IPS-NIHi7 (cell line): Measurements from ENCODE around the gene TMEM63A.
"Not testable (repeated sequence)": the region's sequence is repeated elsewhere in the genome, so short reads cannot be mapped to it uniquely, and the experiment has no call there.

ENCODE experiments used
- DNase-seq: peaks from one replicate; pipeline ENCODE4 v3.0.0; 2012; ENCODE audit warnings: mixed read lengths; ENCODE audit errors: extremely low spot score

Gene TMEM63A

DNA sequence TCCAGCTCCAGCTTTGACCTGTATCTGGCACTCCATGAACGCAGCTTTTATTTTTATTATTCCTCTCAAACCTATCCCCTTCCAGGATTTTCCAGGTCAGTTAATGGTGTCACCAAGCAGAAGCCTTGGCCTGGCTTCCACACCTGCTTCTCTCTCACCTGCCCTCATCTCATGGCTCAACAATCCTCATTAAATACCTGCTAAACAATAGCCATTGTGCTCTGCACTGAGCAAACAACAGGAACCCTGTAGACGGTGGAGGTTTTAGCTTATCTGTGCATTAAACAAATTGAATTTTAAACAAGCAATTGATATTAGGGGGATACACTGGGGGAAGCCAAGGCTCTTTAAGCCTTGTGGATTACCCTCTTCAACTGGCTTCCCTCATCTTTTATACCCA lies 26.6 kb upstream of the TMEM63A start:
- no peak for DNase-seq

DNA sequence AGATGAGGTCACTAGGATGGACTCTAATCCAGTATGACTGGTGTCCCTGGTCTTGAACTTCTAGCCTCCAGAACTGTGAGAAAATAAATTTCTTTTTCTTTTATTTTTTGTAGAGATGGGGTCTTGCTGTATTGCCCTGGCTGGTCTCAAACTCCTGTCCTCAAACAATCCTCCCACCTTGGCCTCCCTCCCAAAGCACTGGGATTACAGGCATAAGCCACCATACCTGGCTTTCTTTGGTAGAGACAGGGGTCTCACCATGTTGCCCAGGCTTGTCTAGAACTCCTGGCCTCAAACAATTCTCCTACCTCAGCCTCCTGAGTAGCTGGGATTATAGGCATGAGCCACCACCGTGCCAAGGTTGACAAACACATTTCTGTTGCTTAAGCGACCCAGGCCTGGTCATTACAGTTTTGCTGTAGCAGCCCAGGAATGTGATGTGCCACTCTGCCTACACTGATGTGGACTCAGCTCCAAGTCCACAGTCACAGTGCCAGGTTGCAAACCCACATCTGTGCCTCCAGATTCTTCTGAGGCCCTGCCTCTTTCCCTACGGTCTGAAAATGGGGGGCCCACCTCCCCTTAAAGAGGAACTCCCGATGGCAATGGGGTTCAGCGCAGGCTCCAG lies 25.9 kb upstream of the TMEM63A start:
- no peak for DNase-seq

DNA sequence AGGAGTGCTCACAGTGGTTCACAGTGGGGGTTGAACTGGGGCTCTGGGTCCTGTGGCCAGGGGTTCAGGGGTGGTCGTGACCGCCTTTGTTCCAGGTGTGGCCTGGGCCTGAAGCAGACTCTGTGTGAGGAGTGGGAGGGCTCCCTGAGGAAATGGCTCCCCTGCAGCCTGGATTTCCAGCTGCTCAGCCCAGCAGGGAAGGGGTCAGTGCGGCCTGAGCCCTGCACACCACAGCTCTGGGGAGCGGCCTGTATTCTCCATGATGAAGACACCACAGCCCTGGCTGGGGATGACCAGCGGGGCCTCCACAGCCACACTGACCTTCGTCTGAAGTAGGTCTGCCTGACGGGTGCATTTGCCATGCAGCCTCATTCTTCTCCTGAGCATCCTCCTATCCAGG lies 25.2 kb upstream of the TMEM63A start:
- no peak for DNase-seq

DNA sequence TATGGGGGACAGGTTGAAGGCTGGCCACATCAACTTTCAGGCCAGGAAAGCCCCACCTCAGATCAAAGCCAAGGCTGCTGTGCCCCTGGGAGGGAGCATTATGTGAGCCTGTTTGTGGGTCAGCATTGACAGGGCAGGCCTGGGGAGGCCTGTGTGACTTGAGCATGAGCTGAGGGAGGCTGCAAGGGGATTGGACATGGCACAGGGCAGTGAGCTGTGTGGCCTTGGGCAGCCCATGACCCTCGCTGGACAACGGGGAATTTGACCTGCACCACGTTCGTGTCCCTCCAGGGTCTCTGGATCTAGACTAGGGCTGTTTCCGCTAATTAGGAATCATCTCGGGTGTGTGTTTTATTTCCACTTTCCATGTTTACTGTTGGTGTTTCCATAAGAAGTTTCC lies 24.3 kb upstream of the TMEM63A start:
- no peak for DNase-seq

DNA sequence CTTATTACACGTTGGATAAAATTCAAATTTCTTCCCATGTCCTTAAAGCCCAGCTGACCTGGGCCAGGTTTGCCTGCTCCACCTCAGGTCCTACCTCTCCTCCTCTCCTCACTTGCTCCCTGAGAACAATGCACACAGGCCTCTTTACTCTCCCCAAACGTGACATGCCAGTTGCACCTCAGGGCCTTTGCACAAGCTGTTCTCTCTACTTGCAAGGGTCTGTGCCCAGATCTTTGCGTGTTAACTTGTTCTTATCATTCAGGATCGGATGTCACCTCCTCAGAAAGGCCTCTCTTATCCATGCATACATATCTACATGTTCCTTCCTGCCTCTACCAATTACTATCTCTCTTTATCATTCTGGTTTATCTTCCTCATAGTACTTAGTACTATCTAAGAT lies 21.4 kb upstream of the TMEM63A start:
- no peak for DNase-seq

DNA sequence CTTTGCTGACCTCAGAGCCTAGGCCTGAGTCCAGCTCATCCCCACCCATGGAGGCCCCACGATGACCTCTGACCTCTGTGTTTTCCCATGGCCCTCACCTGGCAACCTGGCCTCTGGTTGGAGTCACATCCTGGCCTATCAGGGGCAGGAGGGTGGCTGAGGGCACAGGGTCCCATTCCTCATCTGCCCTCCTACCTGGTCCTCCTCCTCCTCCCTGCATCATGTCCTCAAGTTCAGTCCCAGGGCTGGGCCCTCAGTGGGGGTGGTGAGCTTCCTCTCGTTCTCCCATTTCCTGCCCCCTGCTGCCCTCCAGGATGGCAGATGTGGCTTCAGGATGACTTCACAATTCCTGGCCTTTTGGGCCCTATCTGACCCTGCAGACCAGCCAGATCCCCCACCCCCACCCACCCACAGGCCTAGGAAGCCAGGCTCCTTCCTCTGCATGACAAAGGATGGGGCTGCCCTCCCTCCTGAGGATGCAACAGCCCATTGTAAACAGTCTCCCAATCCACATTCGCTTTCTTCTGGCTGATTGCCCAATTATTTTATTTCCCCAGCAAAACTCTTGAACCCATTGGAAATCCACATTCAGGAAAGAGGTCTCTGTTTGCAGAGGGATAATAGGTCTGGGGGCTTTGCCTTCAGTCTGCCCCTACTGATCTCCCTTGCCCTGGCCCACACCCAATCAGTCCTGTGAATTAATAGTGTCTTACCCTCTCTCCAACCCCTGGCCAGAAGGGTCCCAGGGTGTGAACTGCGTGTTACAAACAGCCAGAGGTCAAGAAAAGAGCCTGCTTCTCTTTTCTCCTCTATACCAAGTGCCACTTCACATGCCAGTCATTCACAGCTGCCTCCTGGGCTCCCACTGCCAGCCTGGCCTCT lies 17.1 kb upstream of the TMEM63A start:
- peak; percentile 94 for DNase-seq

DNA sequence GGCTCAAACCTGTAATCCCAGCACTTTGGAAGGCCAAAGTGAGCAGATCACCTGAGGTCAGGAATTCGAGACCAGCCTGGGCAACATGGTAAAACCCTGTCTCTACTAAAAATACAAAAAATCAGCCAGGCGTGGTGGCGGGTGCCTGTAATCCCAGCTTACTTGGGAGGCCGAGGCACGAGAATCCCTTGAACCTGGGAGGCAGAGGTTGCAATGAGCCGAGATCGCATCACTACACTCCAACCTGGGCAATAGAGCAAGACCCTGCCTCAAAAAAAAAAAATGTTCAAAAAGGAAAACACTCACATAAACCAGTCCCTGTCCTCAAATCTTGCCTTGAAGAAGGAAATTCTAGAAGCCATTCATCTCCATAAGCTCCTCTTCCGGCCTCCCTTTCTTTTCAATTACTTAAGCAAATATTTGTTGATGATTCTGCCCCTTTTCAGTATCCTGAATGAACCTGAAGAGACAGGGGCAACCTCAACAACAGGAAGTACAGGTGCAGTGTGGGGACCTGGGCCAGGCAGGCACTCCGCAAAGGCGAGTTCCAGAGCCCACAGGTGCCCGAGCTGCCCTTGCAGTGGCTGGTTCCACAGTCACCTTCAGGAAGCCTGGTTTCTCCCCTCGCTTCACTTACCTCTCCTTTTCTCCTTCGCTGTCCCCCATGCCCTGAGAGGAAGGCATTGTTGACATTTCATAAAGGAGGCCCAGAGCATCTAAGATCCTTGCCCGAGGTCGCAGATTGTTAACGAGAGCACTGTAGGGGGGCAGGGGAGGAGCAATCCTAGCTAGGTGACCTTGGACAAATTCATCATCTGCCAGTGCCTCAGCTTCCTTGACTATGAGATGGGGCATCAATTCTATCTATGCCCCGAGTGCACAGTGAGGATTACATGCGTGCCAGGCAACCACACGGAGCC lies 15.7 kb upstream of the TMEM63A start:
- no peak for DNase-seq

DNA sequence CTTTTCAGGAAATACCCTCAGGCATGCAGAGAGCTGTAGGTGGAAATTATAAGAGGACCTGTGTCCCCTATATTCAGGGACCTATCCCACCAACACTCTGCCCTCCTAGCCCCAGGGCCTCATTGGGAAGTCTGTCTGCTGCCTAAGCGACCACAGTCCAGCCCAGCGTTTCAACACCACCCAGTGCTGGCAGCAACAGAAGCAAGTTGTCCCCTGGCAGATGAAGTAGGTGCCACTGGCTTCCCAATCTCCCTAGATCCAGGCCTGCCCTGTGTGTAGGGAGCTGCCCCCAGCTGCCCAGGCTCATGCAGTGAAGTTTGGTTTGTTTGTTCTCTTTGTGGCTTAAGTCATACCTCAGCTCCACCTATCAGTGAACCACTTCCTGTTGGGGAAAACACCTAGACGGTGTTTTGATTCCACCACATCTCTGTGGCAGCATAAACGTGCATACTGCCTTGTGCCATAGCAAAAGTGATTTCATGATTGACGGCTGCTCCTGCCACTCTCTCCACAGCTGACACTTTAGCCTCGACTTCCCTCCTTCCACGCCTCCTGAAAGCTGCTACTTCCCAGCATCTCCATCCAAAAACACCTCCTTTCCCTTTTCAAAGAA lies 14.9 kb upstream of the TMEM63A start:
- no peak for DNase-seq

DNA sequence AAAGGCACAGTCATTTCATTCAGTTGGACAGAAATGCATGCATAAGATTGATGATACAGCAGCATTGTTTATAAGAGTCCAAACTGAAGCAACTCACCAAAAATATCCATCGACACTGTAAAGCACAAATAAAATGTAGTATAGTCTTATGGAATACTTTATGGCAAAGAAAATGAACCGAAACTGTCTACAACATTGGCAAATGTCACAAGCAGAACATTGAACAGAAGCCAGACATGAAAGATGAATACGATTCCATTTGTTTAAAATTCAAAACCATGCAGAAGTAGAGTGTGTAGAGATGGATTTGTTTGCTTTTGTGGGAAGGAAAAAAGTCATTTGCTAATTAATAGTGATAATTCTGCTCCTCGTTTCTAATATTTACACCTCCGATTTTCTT lies 14.3 kb upstream of the TMEM63A start:
- DNase-seq = no peak

DNA sequence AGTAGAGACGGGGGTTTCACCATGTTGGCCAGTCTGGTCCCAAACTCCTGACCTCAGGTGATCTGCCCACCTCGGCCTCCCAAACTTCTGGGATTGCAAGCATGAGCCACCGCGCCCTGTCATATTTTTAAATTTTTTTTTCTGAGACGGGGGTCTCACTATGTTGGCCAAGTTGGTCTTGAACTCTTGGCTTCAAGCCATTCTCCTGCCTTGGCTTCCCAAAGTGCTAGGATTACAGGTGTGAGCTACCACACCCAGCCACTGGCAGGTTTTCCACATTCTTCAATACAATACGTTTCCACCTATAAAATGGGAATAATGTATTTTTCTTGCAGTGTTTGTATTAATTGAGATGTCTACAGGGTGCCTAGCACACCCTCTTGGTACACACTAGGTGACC lies 10.1 kb upstream of the TMEM63A start:
- no peak for DNase-seq

DNA sequence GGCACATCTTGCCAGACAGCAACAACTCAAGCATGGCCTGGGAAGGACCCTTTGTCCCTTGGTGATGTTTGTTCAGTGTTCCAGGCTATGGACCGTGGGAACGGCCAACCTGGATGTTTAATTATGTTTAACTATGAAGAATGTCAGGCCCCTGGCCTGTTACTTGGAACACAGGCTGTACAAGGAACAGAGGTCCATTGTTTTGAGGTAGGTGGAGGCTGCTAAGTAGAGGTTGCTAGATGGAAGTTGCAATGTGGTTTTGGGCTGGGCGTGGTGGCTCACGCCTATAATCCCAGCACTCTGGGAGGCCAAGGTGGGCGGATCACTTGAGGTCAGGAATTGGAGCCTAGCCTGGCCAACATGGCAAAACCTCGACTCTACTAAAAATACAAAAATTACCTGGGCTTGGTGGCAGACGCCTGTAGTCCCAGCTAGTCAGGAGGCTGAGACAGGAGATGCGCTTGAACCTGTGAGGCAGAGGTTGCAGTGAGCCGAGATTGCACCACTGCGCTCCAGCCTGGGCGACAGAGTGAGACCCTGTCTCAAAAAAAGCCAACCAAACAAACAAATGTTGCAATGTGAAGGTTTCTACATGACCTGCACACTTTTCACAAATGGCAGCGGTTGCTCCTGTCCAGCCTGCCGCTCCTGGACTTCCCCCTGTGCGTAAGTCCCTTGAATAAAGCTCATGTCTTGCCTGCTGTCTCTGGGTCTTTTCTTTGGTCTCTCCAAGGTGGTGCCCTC lies 9.2 kb upstream of the TMEM63A start:
- no peak for DNase-seq

DNA sequence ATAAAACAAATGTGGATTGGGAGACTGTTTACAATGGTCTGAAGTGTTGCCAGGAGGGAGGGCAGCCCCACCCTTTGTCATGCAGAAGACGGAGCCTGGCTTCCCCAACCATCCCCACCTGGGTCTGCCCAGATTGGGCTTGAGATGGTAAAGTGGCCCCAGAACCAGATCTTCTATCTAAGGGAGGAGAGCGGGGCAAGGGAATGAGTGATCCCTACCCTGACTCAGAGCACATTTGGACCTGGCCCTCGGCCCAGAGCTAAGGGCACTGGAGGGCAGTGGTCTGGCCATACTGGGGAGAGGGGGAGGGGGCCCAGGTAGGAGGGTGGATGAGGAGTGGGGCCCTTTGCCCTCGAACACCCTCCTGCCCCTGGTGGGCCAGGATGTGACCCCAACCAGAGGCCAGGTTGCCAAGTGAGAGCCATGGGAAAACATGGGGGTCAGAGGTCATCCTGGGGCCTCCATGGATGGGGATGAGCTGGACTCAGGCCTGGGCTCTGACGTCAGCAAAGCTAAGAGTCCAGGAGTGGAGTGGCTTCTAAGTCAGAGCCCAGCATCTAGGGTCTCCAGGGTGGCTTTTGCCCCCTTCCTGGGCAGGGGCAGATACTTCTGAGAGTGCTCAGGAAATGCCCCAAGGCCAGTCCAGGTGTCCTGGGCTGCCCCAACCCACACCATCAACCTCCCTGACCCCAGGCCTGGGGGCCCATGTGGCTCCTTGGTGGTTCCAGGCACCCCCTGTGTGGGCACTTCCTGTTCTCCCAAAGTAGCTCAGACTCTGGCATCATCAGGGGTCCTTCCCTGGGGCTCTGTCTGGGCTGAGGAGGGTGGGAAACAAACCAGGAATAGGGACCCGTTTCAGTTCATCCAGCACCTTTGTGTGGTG lies 8.4 kb upstream of the TMEM63A start:
- peak; percentile 61 for DNase-seq

DNA sequence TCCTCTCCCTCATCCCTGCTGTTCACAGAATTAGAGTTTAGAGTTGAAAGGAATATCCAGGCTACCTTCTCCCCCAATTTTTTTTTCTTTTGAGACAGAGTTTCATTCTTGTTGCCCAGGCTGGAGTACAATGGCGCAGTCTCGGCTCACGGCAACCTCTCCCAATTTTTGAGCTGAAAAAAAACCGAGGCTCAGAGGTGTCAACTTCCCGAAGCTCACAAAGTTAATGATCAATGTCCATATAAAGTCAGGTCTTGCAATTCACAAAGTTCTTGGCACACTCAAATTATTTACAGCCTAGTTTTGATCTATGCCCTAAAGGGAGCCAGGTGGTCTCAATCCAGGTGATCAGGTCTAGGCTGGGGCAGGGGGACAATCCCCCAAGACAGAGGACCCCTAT lies 7.6 kb upstream of the TMEM63A start:
- no peak for DNase-seq

DNA sequence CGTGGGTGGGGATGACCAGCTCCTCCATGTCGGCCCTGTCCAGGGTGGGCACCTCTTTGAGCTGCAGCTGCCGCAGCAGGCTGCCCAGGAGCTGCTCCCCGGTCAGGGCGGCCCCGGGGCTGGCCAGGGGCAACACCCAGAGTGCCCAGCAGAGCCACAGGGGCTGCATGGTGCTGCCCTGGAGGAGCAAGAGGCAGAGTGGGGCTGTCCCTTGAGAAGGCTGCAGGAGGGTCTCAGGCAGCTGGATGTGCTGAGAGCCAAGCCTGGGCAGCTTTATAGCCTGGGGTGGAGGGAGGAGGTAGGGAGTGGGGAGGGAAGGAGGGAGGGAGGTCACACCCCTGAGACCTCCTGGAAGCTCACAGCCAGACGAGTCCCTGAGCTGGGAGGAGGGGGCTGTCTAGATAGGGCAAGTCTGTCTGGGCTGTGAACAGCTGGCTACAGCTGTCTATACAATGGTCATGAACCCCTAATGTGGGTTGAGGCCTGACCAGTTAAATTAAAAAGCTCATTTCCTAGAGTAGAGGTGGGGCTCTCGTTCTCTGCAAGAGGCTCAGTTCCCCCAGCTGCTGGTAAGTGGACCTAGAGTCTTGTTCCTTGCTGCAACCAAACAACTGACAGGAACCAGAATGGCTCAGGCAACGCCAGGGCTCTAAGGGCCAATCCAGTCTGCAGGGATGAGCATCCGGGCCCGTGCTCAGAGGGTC lies 6.9 kb upstream of the TMEM63A start, which contains the start of gene LEFTY1:
Gene LEFTY1, minus strand, starts transcription at position 249 of the 704 bp plus-strand sequence. Its CDS starts 80 bp downstream, at position 169.
- DNase-seq = peak; percentile 59

DNA sequence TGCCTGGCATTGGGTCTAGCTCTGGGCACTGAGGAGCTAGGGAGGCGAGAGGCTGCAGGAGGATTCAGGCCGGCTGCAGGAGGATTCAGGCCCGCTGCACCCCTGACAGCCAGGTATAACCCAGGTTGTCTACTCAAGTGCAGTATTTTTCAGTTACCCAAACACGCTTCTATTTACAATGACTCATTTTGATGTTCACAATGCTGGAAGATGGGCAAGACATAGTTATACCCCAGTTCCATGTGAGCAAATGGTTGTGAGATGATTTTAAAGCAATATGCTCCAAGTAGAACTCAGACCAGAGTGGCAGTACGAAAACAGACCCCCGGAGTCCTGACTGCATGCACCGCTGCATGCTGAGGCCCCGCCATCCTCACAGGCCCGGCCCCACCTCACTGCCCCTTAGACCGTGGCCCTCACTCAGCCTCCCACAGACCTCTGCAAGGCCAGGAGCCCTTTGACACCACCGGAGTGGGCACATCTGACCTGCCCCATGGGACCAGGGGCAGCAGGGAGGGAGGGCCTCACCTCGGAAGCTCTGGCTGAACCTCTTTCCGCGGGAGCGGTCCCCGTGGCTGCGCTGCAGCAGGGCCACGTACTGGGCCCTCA lies 6.2 kb upstream of the TMEM63A start:
- DNase-seq = no peak

DNA sequence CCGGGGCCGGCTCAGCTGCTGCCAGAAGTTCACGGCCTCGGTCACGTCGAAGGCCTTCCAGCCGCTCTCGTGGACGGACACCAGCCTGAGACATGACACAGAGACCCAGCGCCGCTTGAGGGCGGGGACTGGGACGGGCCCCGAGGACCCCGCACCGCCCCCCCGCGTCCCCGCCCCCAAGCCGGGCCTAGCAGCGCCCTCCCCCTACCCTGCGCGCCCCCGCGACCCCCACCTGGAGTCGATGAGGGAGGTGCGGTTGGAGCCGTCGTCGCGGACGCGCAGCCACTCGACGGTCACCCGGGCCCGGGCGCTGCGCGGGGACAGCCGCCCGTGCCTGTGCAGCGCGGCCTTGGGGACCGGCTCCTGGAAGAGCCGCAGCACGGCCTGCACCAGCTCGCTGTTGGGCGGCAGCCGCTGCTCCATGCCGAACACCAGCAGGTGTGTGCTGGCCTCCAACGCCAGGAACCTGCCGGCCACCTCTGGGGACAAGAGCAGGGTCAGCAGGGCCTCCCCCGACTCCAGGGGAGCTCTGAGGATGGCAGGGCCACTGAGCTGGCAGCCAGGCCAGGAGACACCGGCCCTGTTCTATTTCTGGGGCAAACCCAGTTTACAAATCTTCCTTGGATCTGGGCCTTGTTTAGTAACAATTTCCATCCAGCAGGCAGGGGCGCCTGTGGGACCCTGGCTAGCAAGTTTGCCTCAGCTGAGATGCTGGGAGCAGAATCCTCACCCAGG lies 5.5 kb upstream of the TMEM63A start:
- not testable (repeated sequence) for DNase-seq

DNA sequence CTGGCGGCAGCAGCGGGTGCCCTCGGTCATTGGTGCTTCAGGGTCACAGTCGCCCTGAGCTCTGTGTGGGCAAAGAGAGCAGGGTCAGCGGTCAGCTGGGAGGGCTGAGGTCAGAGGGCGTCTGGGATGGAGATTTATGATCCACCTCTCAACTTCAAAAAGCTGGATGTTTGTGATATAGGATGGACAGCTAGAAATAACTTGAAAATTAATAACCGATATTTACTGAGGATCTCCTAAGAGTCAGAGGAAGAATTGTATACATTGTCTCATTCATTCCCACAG lies 4.8 kb upstream of the TMEM63A start:
- no peak for DNase-seq
